ENCODE data around the gene MSL3B.

MSL3B gene

GRCh38 chr2:233828546-233829192 is 39.5 kb downstream of the MSL3B start:
- no peak for ATAC-seq (ENCODE audit: insufficient read depth, low FRiP score)
- no peak overlapping the region for H3K4me3 ChIP-seq
- H3K36me3 ChIP-seq (ENCODE audit: control insufficient read depth in 4 of 4, insufficient read depth in 4 of 4, low read length in 4 of 4) = no peaks in the 10 kb centered on the region
- WGBS, 2 donors = 81 to 88% methylated on average over 21 to 24 of the region's 24 CpGs
- no peak overlapping the region for H3K27ac ChIP-seq (ENCODE audit: low read depth in 1 of 2, low read length in 1 of 2)
- no peaks in the 10 kb centered on the region for H3K27me3 ChIP-seq (ENCODE audit: control insufficient read depth in 3 of 3, insufficient read depth in 3 of 3, low read length in 2 of 3)
- H3K4me1 ChIP-seq (ENCODE audit: control insufficient read depth in 5 of 5, insufficient read depth in 5 of 5, low read length in 5 of 5) = peaks cover 0 to 9% (median 0%) of the 10 kb centered on the region in 5 donors
- no peak for DNase-seq
- no peak overlapping the region for H3K9ac ChIP-seq (ENCODE audit: insufficient read depth in 1 of 2, low read length in 2 of 2)
- no peaks in the 10 kb centered on the region for H3K9me3 ChIP-seq (ENCODE audit: control insufficient read depth in 4 of 4, insufficient read depth in 3 of 4, low read length in 3 of 4)
- no peak for TF ChIP-seq CTCF (IDR thresholded peaks at IDR 0.05; ENCODE audit: control extremely low read depth, extremely low read depth)

GRCh38 chr2:233824373-233824772 is 43.8 kb downstream of the MSL3B start:
- Histone ChIP-seq H3K36me3 (ENCODE audit: control insufficient read depth in 4 of 4, insufficient read depth in 4 of 4, low read length in 4 of 4) (no peaks in the 10 kb centered on the region), H3K27ac (ENCODE audit: low read depth in 1 of 2, low read length in 1 of 2) (no peak overlapping the region), H3K4me3 (no peak overlapping the region), H3K9ac (ENCODE audit: insufficient read depth in 1 of 2, low read length in 2 of 2) (no peak overlapping the region), H3K4me1 (ENCODE audit: control insufficient read depth in 5 of 5, insufficient read depth in 5 of 5, low read length in 5 of 5) (no peaks in the 10 kb centered on the region), H3K27me3 (ENCODE audit: control insufficient read depth in 3 of 3, insufficient read depth in 3 of 3, low read length in 2 of 3) (no peaks in the 10 kb centered on the region), H3K9me3 (ENCODE audit: control insufficient read depth in 4 of 4, insufficient read depth in 3 of 4, low read length in 3 of 4) (no peaks in the 10 kb centered on the region)
- DNase-seq (no peak), ATAC-seq (ENCODE audit: insufficient read depth, low FRiP score) (no peak)
- TF ChIP-seq CTCF (IDR thresholded peaks at IDR 0.05; ENCODE audit: control extremely low read depth, extremely low read depth) = no peak
- WGBS, 2 donors = 78 to 81% methylated on average over 7 of the region's 7 CpGs

GRCh38 chr2:233823731-233824121 is 44.5 kb downstream of the MSL3B start:
- Histone ChIP-seq H3K9ac (ENCODE audit: insufficient read depth in 1 of 2, low read length in 2 of 2) (no peak overlapping the region), H3K4me3 (no peak overlapping the region), H3K9me3 (ENCODE audit: control insufficient read depth in 4 of 4, insufficient read depth in 3 of 4, low read length in 3 of 4) (peaks cover 0 to 2% (median 0%) of the 10 kb centered on the region in 4 donors), H3K27ac (ENCODE audit: low read depth in 1 of 2, low read length in 1 of 2) (no peak overlapping the region), H3K27me3 (ENCODE audit: control insufficient read depth in 3 of 3, insufficient read depth in 3 of 3, low read length in 2 of 3) (no peaks in the 10 kb centered on the region), H3K36me3 (ENCODE audit: control insufficient read depth in 4 of 4, insufficient read depth in 4 of 4, low read length in 4 of 4) (no peaks in the 10 kb centered on the region), H3K4me1 (ENCODE audit: control insufficient read depth in 5 of 5, insufficient read depth in 5 of 5, low read length in 5 of 5) (no peaks in the 10 kb centered on the region)
- peak in 1 of 3 donors; percentile 2 for DNase-seq
- ATAC-seq (ENCODE audit: insufficient read depth, low FRiP score) = no peak
- no peak for TF ChIP-seq CTCF (IDR thresholded peaks at IDR 0.05; ENCODE audit: control extremely low read depth, extremely low read depth)
- 88 to 89% methylated on average over 8 of the region's 8 CpGs for WGBS, 2 donors
